Measurements from ENCODE around the gene LUC7L.
A peak's percentile ranks its signal among the peaks of the same experiment; 100 is the strongest.
"Not testable (repeated sequence)": the region's sequence is repeated elsewhere in the genome, so short reads cannot be mapped to it uniquely, and the experiment has no call there.

Gene LUC7L

GRCh38 chr16:245105-245504, 15.9 kb upstream of the LUC7L start:
- no peak overlapping the region for H3K27ac ChIP-seq (ENCODE audit: low read depth, low read length)
- no peaks in the 10 kb centered on the region for H3K36me3 ChIP-seq (ENCODE audit: control insufficient read depth, insufficient read depth, low read length)
- no peaks in the 10 kb centered on the region for H3K4me1 ChIP-seq (ENCODE audit: control insufficient read depth, insufficient read depth, low read length)
- no peaks in the 10 kb centered on the region for H3K27me3 ChIP-seq (ENCODE audit: control insufficient read depth, insufficient read depth, low read length)
- no peak overlapping the region for H3K9ac ChIP-seq (ENCODE audit: low read depth, low read length)
- no peaks in the 10 kb centered on the region for H3K9me3 ChIP-seq (ENCODE audit: control insufficient read depth, insufficient read depth, low read length)
- H3K4me3 ChIP-seq (ENCODE audit: low read depth, low read length): no peak overlapping the region

- Histone ChIP-seq H3K36me3 (ENCODE audit: control insufficient read depth, insufficient read depth, low read length) (no peaks in the 10 kb centered on the region), H3K9ac (ENCODE audit: low read depth, low read length) (no peak overlapping the region), H3K27ac (ENCODE audit: low read depth, low read length) (no peak overlapping the region), H3K4me3 (ENCODE audit: low read depth, low read length) (no peak overlapping the region), H3K27me3 (ENCODE audit: control insufficient read depth, insufficient read depth, low read length) (no peaks in the 10 kb centered on the region), H3K4me1 (ENCODE audit: control insufficient read depth, insufficient read depth, low read length) (no peaks in the 10 kb centered on the region), H3K9me3 (ENCODE audit: control insufficient read depth, insufficient read depth, low read length) (no peaks in the 10 kb centered on the region)
Observed at GRCh38 chr16:243348-243747, 14.1 kb upstream of the LUC7L start.

GRCh38 chr16:242281-242680, 13.0 kb upstream of the LUC7L start:
- Histone ChIP-seq H3K4me1 (ENCODE audit: control insufficient read depth, insufficient read depth, low read length) (no peaks in the 10 kb centered on the region), H3K27me3 (ENCODE audit: control insufficient read depth, insufficient read depth, low read length) (no peaks in the 10 kb centered on the region), H3K36me3 (ENCODE audit: control insufficient read depth, insufficient read depth, low read length) (no peaks in the 10 kb centered on the region), H3K27ac (ENCODE audit: low read depth, low read length) (no peak overlapping the region), H3K4me3 (ENCODE audit: low read depth, low read length) (no peak overlapping the region), H3K9ac (ENCODE audit: low read depth, low read length) (no peak overlapping the region), H3K9me3 (ENCODE audit: control insufficient read depth, insufficient read depth, low read length) (no peaks in the 10 kb centered on the region)

- no peaks in the 10 kb centered on the region for H3K9me3 ChIP-seq (ENCODE audit: control insufficient read depth, insufficient read depth, low read length)
- H3K36me3 ChIP-seq (ENCODE audit: control insufficient read depth, insufficient read depth, low read length): no peaks in the 10 kb centered on the region
- no peak overlapping the region for H3K27ac ChIP-seq (ENCODE audit: low read depth, low read length)
- no peak overlapping the region for H3K9ac ChIP-seq (ENCODE audit: low read depth, low read length)
- H3K27me3 ChIP-seq (ENCODE audit: control insufficient read depth, insufficient read depth, low read length): no peaks in the 10 kb centered on the region
- H3K4me1 ChIP-seq (ENCODE audit: control insufficient read depth, insufficient read depth, low read length): no peaks in the 10 kb centered on the region
- H3K4me3 ChIP-seq (ENCODE audit: low read depth, low read length): no peak overlapping the region
Observed at GRCh38 chr16:240559-240958, 11.3 kb upstream of the LUC7L start.

- Histone ChIP-seq H3K9ac (ENCODE audit: low read depth, low read length) (no peak overlapping the region), H3K27ac (ENCODE audit: low read depth, low read length) (no peak overlapping the region), H3K4me3 (ENCODE audit: low read depth, low read length) (no peak overlapping the region)
Observed at GRCh38 chr16:239948-240277, 10.7 kb upstream of the LUC7L start.

GRCh38 chr16:234468-235305, 5.4 kb upstream of the LUC7L start, which contains the start of gene FAM234A:
TSS of gene FAM234A (plus strand) at chr16:234821. CDS start at chr16:254414, 19,593 bp downstream.
- H3K27ac ChIP-seq (ENCODE audit: low read depth, low read length): peak within 1 kb of the TSS; percentile 98
- H3K36me3 ChIP-seq (ENCODE audit: control insufficient read depth, insufficient read depth, low read length): no peaks in the 10 kb centered on the region

More at GRCh38 chr16:239948-240277, 10.7 kb upstream of the LUC7L start:
- H3K4me1 ChIP-seq (ENCODE audit: control insufficient read depth, insufficient read depth, low read length): no peaks in the 10 kb centered on the region
- no peaks in the 10 kb centered on the region for H3K36me3 ChIP-seq (ENCODE audit: control insufficient read depth, insufficient read depth, low read length)
- no peaks in the 10 kb centered on the region for H3K9me3 ChIP-seq (ENCODE audit: control insufficient read depth, insufficient read depth, low read length)
- no peaks in the 10 kb centered on the region for H3K27me3 ChIP-seq (ENCODE audit: control insufficient read depth, insufficient read depth, low read length)

GRCh38 chr16:230949-231348, 1.7 kb upstream of the LUC7L start:
- Histone ChIP-seq H3K27me3 (ENCODE audit: control insufficient read depth, insufficient read depth, low read length) (no peaks in the 10 kb centered on the region), H3K4me1 (ENCODE audit: control insufficient read depth, insufficient read depth, low read length) (peaks cover 6% of the 10 kb centered on the region), H3K27ac (ENCODE audit: low read depth, low read length) (no peak overlapping the region), H3K9ac (ENCODE audit: low read depth, low read length) (no peak overlapping the region), H3K4me3 (ENCODE audit: low read depth, low read length) (no peak overlapping the region), H3K36me3 (ENCODE audit: control insufficient read depth, insufficient read depth, low read length) (peaks cover 25% of the 10 kb centered on the region), H3K9me3 (ENCODE audit: control insufficient read depth, insufficient read depth, low read length) (no peaks in the 10 kb centered on the region)

More at GRCh38 chr16:234468-235305, 5.4 kb upstream of the LUC7L start, which contains the start of gene FAM234A:
- H3K4me3 ChIP-seq (ENCODE audit: low read depth, low read length): peak within 1 kb of the TSS; percentile 96
- H3K9me3 ChIP-seq (ENCODE audit: control insufficient read depth, insufficient read depth, low read length): no peaks in the 10 kb centered on the region
- peak within 1 kb of the TSS; percentile 87 for H3K9ac ChIP-seq (ENCODE audit: low read depth, low read length)
- no peaks in the 10 kb centered on the region for H3K4me1 ChIP-seq (ENCODE audit: control insufficient read depth, insufficient read depth, low read length)
- H3K27me3 ChIP-seq (ENCODE audit: control insufficient read depth, insufficient read depth, low read length): no peaks in the 10 kb centered on the region

GRCh38 chr16:230351-230750, 1.1 kb upstream of the LUC7L start:
- not testable (repeated sequence) for H3K27me3 ChIP-seq (ENCODE audit: control insufficient read depth, insufficient read depth, low read length); H3K4me3 ChIP-seq (ENCODE audit: low read depth, low read length); H3K4me1 ChIP-seq (ENCODE audit: control insufficient read depth, insufficient read depth, low read length); H3K9ac ChIP-seq (ENCODE audit: low read depth, low read length); H3K27ac ChIP-seq (ENCODE audit: low read depth, low read length); H3K9me3 ChIP-seq (ENCODE audit: control insufficient read depth, insufficient read depth, low read length)
- H3K36me3 ChIP-seq (ENCODE audit: control insufficient read depth, insufficient read depth, low read length): peaks cover 30% of the 10 kb centered on the region

- no peak overlapping the region for H3K27ac ChIP-seq (ENCODE audit: low read depth, low read length)
Observed at GRCh38 chr16:229731-230281, 557 bp upstream of the LUC7L start.

GRCh38 chr16:228151-228851, 948 bp downstream of the LUC7L start:
- peaks cover 46% of the 10 kb centered on the region for H3K36me3 ChIP-seq (ENCODE audit: control insufficient read depth, insufficient read depth, low read length)
- peaks cover 6% of the 10 kb centered on the region for H3K4me1 ChIP-seq (ENCODE audit: control insufficient read depth, insufficient read depth, low read length)
- H3K27me3 ChIP-seq (ENCODE audit: control insufficient read depth, insufficient read depth, low read length): no peaks in the 10 kb centered on the region
- no peaks in the 10 kb centered on the region for H3K9me3 ChIP-seq (ENCODE audit: control insufficient read depth, insufficient read depth, low read length)
- peak overlapping the region; percentile 99 for H3K27ac ChIP-seq (ENCODE audit: low read depth, low read length)
- H3K9ac ChIP-seq (ENCODE audit: low read depth, low read length): peak overlapping the region; percentile 99
- peak overlapping the region; percentile 98 for H3K4me3 ChIP-seq (ENCODE audit: low read depth, low read length)

More at GRCh38 chr16:229731-230281, 557 bp upstream of the LUC7L start:
- Histone ChIP-seq H3K36me3 (ENCODE audit: control insufficient read depth, insufficient read depth, low read length) (peaks cover 33% of the 10 kb centered on the region), H3K4me1 (ENCODE audit: control insufficient read depth, insufficient read depth, low read length) (peaks cover 6% of the 10 kb centered on the region), H3K9ac (ENCODE audit: low read depth, low read length) (no peak overlapping the region), H3K9me3 (ENCODE audit: control insufficient read depth, insufficient read depth, low read length) (no peaks in the 10 kb centered on the region), H3K27me3 (ENCODE audit: control insufficient read depth, insufficient read depth, low read length) (no peaks in the 10 kb centered on the region), H3K4me3 (ENCODE audit: low read depth, low read length) (peak overlapping the region; percentile 98)

- no peaks in the 10 kb centered on the region for H3K4me1 ChIP-seq (ENCODE audit: control insufficient read depth, insufficient read depth, low read length)
- no peak overlapping the region for H3K27ac ChIP-seq (ENCODE audit: low read depth, low read length)
- no peaks in the 10 kb centered on the region for H3K9me3 ChIP-seq (ENCODE audit: control insufficient read depth, insufficient read depth, low read length)
- H3K4me3 ChIP-seq (ENCODE audit: low read depth, low read length): no peak overlapping the region
- H3K27me3 ChIP-seq (ENCODE audit: control insufficient read depth, insufficient read depth, low read length): no peaks in the 10 kb centered on the region
- peaks cover 87% of the 10 kb centered on the region for H3K36me3 ChIP-seq (ENCODE audit: control insufficient read depth, insufficient read depth, low read length)
- no peak overlapping the region for H3K9ac ChIP-seq (ENCODE audit: low read depth, low read length)
Observed at GRCh38 chr16:220021-220420, 9.2 kb downstream of the LUC7L start.
